Peyer's patch (tissue), 4 donors: Measurements from ENCODE around the gene ULBP2.

Source experiments
- POLR2A ChIP-seq, 2 donors: fragments of 450-650 bp; IDR thresholded peaks; one replicate each; pipeline ENCODE4 v1.5.1; 2017; ENCODE audit warnings: antibody characterized with exemption in 2 of 2, mild to moderate bottlenecking in 2 of 2, moderate library complexity in 2 of 2
- TF ChIP-seq, protein P1 (sequence below), 6 experiments: fragments of 450-650 bp in 4 of 6; fragments of 200-600 bp in 2 of 6; sonication (generic) in 1 of 6; IDR thresholded peaks; one replicate each; pipeline ENCODE4 v1.5.1; 2017 to 2019; ENCODE audit warnings: antibody characterized with exemption in 6 of 6, mild to moderate bottlenecking in 3 of 6, moderate library complexity in 1 of 6

GRCh38 chr6:149995971-149996370 lies 54.2 kb downstream of the ULBP2 start:
- TF ChIP-seq, protein P1, sequence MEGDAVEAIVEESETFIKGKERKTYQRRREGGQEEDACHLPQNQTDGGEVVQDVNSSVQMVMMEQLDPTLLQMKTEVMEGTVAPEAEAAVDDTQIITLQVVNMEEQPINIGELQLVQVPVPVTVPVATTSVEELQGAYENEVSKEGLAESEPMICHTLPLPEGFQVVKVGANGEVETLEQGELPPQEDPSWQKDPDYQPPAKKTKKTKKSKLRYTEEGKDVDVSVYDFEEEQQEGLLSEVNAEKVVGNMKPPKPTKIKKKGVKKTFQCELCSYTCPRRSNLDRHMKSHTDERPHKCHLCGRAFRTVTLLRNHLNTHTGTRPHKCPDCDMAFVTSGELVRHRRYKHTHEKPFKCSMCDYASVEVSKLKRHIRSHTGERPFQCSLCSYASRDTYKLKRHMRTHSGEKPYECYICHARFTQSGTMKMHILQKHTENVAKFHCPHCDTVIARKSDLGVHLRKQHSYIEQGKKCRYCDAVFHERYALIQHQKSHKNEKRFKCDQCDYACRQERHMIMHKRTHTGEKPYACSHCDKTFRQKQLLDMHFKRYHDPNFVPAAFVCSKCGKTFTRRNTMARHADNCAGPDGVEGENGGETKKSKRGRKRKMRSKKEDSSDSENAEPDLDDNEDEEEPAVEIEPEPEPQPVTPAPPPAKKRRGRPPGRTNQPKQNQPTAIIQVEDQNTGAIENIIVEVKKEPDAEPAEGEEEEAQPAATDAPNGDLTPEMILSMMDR (IDR thresholded peaks at IDR 0.05): no peak
- no peak for TF ChIP-seq POLR2A (IDR thresholded peaks at IDR 0.05)
